Common myeloid progenitor, CD34-positive (primary cell): ENCODE results near the gene CDC42BPB.

ENCODE experiments used
- CTCF ChIA-PET: fragments of 350-600 bp; sonication (Branson Sonifier 250); formaldehyde crosslinking; loops from one replicate; lab custom pipeline; 2021; ENCODE audit warnings: antibody characterized with exemption; lab: Charles Lee
- POLR2A ChIA-PET: fragments of 350-600 bp; sonication (Branson Sonifier 250); formaldehyde crosslinking; loops from one replicate; lab custom pipeline; 2021; ENCODE audit warnings: antibody characterized with exemption; lab: Charles Lee
- DNase-seq, 3 donors: peaks; one replicate each; pipeline versions ENCODE4 v3.0.0 to v3.0.0-alpha.2; 2013
- H3K27ac ChIP-seq, 2 experiments: 1 replicate in 1 of 2; 2 replicates in 1 of 2; pipeline ENCODE4 v1.7.0; 2013; ENCODE audit warnings: inconsistent platforms in 2 of 2, low read length in 2 of 2, mild to moderate bottlenecking in 2 of 2, low read depth in 1 of 2, moderate library complexity in 1 of 2; ENCODE audit not compliant: severe bottlenecking in 2 of 2, insufficient read depth in 1 of 2, poor library complexity in 1 of 2
- H3K27me3 ChIP-seq, 5 experiments: replicated peaks in 2 of 5; 1 replicate in 3 of 5; 2 replicates in 2 of 5; pipeline versions ENCODE4 v1.6.1 to v1.7.0; 2013; ENCODE audit warnings: low read length in 4 of 5, mild to moderate bottlenecking in 2 of 5, moderate library complexity in 2 of 5, inconsistent platforms in 1 of 5; ENCODE audit not compliant: insufficient read depth in 5 of 5, control insufficient read depth in 4 of 5
- H3K36me3 ChIP-seq, 4 experiments: 1 replicate in 2 of 4; 2 replicates in 2 of 4; pipeline versions ENCODE4 v1.6.1 to v1.7.0; 2013; ENCODE audit warnings: low read length in 3 of 4, control low read depth in 1 of 4, mild to moderate bottlenecking in 1 of 4; ENCODE audit not compliant: control insufficient read depth in 4 of 4, insufficient read depth in 4 of 4
- H3K4me1 ChIP-seq, 4 experiments: 1 replicate in 3 of 4; 2 replicates in 1 of 4; pipeline versions ENCODE4 v1.6.1 to v1.7.1; 2013; ENCODE audit warnings: low read length in 3 of 4, mild to moderate bottlenecking in 3 of 4, control low read depth in 1 of 4, inconsistent platforms in 1 of 4, moderate library complexity in 1 of 4; ENCODE audit not compliant: control insufficient read depth in 4 of 4, insufficient read depth in 4 of 4; ENCODE audit errors: control extremely low read depth in 1 of 4
- H3K4me3 ChIP-seq, 7 experiments: 1 replicate in 4 of 7; 2 replicates in 3 of 7; pipeline versions ENCODE4 v1.5.1 to v1.7.0; 2013; ENCODE audit warnings: mild to moderate bottlenecking in 7 of 7, low read length in 6 of 7, moderate library complexity in 6 of 7, inconsistent platforms in 2 of 7, low read depth in 2 of 7, control low read depth in 1 of 7; ENCODE audit not compliant: insufficient read depth in 4 of 7, control insufficient read depth in 1 of 7; ENCODE audit errors: extremely low read depth in 1 of 7
- H3K9me3 ChIP-seq, 5 experiments: 1 replicate in 4 of 5; 2 replicates in 1 of 5; pipeline versions ENCODE4 v1.6.1 to v1.7.1; 2013; ENCODE audit warnings: low read length in 4 of 5, mild to moderate bottlenecking in 2 of 5, inconsistent platforms in 1 of 5, low read depth in 1 of 5, moderate library complexity in 1 of 5; ENCODE audit not compliant: control insufficient read depth in 4 of 5, insufficient read depth in 2 of 5; ENCODE audit errors: control extremely low read depth in 1 of 5
- WGBS: methylation state at CpG from one replicate; pipeline ENCODE4 v1.1.5; 2013; ENCODE audit not compliant: insufficient coverage; 5-methylcytosine and 5-hydroxymethylcytosine counted together

Gene CDC42BPB

GRCh38 chr14:103020271-103021170, 36.8 kb downstream of the CDC42BPB start:
- ChIA-PET CTCF (no interaction called here), POLR2A (no interaction called here)
- Histone ChIP-seq H3K9me3 (no peaks in the 10 kb centered on the region), H3K4me1 (peaks cover 0 to 4% (median 2%) of the 10 kb centered on the region in 4 experiments), H3K27me3 (peaks cover 0 to 3% (median 0%) of the 10 kb centered on the region in 5 experiments), H3K4me3 (no peak overlapping the region), H3K36me3 (peaks cover 0 to 2% (median 0%) of the 10 kb centered on the region in 4 experiments), H3K27ac (no peak overlapping the region)
- 95% methylated on average over 23 of the region's 31 CpGs for WGBS
- no peak for DNase-seq

GRCh38 chr14:103019826-103020225, 37.5 kb downstream of the CDC42BPB start:
- CTCF ChIA-PET, result no interaction called here
- Histone ChIP-seq H3K4me3 (no peak overlapping the region), H3K4me1 (peaks cover 0 to 11% (median 9%) of the 10 kb centered on the region in 4 experiments), H3K36me3 (peaks cover 0 to 2% (median 0%) of the 10 kb centered on the region in 4 experiments), H3K9me3 (no peaks in the 10 kb centered on the region), H3K27ac (no peak overlapping the region), H3K27me3 (peaks cover 0 to 3% (median 0%) of the 10 kb centered on the region in 5 experiments)
- no peak for DNase-seq
- POLR2A ChIA-PET, result no interaction called here
- 94% methylated on average over 5 of the region's 7 CpGs for WGBS

DNA sequence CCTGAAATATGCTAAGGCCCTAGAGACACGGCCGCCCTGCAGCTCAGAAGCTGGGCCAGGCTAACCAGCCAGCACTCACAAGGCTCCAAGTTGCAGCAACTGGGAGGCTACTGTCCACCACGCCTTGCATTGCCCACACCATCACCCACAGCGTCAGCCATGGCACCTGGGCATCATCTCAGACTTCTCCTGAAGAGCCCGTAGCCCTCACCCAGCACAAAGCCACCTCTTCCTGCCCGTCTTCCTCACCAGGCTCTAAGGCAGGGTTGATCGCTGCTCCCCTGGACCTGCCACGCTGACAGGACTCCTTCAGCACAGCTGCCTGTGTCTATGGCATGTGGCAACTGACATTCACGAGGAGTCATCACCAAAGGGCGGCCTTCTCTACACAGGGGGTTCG, 38.1 kb downstream of the CDC42BPB start:
- DNase-seq, result no peak
- ChIA-PET POLR2A (no interaction called here), CTCF (interaction anchor here (1.3 kb wide), 1 partner anchor 10 kb away, joined by 3 read pairs; no protein-coding TSS in a partner anchor)
- H3K36me3 ChIP-seq, result peaks cover 0 to 2% (median 0%) of the 10 kb centered on the region in 4 experiments
- no peak overlapping the region for H3K27ac ChIP-seq
- no peak overlapping the region for H3K4me3 ChIP-seq
- H3K4me1 ChIP-seq, result peaks cover 0 to 17% (median 13%) of the 10 kb centered on the region in 4 experiments
- peaks cover 0 to 3% (median 0%) of the 10 kb centered on the region in 5 experiments for H3K27me3 ChIP-seq
- WGBS, result 98% methylated on average over 9 of the region's 11 CpGs
- no peaks in the 10 kb centered on the region for H3K9me3 ChIP-seq

- no peak overlapping the region for H3K27ac ChIP-seq
- H3K27me3 ChIP-seq, result peaks cover 0 to 3% (median 0%) of the 10 kb centered on the region in 5 experiments
- H3K4me3 ChIP-seq, result no peak overlapping the region
- H3K9me3 ChIP-seq, result no peaks in the 10 kb centered on the region
- ChIA-PET CTCF (no interaction called here), POLR2A (no interaction called here)
- H3K36me3 ChIP-seq, result peaks cover 0 to 2% (median 0%) of the 10 kb centered on the region in 4 experiments
- DNase-seq, result no peak
- 100% methylated on average over 2 of the region's 6 CpGs for WGBS
- peaks cover 0 to 18% (median 14%) of the 10 kb centered on the region in 4 experiments for H3K4me1 ChIP-seq
These were observed 40.8 kb downstream of the CDC42BPB start for GRCh38 chr14:103016594-103016993.

DNA sequence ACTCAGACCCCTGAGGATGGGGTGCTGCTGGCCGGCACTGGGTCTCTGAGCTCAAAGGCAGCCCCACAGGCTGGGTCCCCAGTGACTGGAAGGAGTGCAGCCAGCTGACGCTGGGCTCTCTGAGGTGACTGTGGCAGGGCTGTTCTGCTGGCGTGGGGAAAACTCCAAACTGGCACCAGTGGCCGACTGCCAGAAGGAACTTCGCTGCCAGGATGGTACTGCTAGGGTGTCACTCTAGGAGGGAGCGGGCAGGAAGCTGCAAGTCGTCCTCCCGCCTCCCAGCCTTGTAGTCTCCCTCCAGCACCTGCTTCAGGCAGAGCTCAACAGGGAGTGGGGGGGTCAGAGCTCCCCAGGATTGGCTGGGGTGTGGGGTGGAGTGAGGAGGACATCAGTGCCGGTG, 41.3 kb downstream of the CDC42BPB start:
- no peak for DNase-seq
- H3K9me3 ChIP-seq, result no peaks in the 10 kb centered on the region
- H3K4me1 ChIP-seq, result peaks cover 0 to 18% (median 14%) of the 10 kb centered on the region in 4 experiments
- 72% methylated on average over 8 of the region's 9 CpGs for WGBS
- peaks cover 0 to 3% (median 0%) of the 10 kb centered on the region in 5 experiments for H3K27me3 ChIP-seq
- H3K4me3 ChIP-seq, result no peak overlapping the region
- no peak overlapping the region for H3K27ac ChIP-seq
- ChIA-PET POLR2A (no interaction called here), CTCF (interaction anchor here (1.1 kb wide), 1 partner anchor 12 kb away, joined by 3 read pairs; no protein-coding TSS in a partner anchor)
- H3K36me3 ChIP-seq, result peaks cover 0 to 2% (median 0%) of the 10 kb centered on the region in 4 experiments

DNA sequence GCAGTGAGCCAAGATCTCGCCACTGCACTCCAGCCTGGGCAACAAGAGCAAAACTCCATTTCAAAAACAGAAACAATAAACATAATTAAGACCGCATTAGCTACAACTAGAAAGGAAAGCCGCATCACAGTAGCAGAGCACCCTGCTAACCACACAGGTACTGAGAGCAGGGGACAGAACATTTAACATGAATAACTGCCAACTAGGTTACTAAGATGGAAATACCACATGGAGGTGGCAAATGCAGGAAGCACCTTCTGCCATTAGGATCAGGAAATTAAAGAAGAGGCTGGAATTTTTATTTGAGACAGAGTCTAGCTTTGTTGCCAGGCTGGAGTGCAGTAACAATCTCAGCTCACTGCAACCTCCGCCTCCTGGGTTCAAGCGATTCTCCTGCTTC, 41.9 kb downstream of the CDC42BPB start:
- ChIA-PET CTCF (interaction anchor here (1.1 kb wide), 1 partner anchor 12 kb away, joined by 3 read pairs; no protein-coding TSS in a partner anchor), POLR2A (interaction anchor here (0.6 kb wide), 1 partner anchor 384 kb away, joined by 3 read pairs; no protein-coding TSS in a partner anchor)
- Histone ChIP-seq H3K27me3 (peaks cover 0 to 3% (median 0%) of the 10 kb centered on the region in 5 experiments), H3K4me1 (peaks cover 0 to 18% (median 14%) of the 10 kb centered on the region in 4 experiments), H3K27ac (no peak overlapping the region), H3K36me3 (peaks cover 0 to 1% (median 0%) of the 10 kb centered on the region in 4 experiments), H3K4me3 (peak overlapping the region in 1 of 7 experiments; percentile 73), H3K9me3 (no peaks in the 10 kb centered on the region)
- DNase-seq, result peak in 1 of 3 donors; percentile 5
- 81% methylated on average over 2 of the region's 5 CpGs for WGBS
